Activated T-cell treated with anti-CD3 and anti-CD28 coated beads for 48 hours (primary cell): ENCODE data around the gene GNAS.

ENCODE experiments used
- DNase-seq: peaks from one replicate; pipeline ENCODE4 v3.0.0-alpha.2; 2020; ENCODE audit warnings: low read depth

GNAS gene

GRCh38 chr20:58882704-58883089 lies 30.2 kb downstream of the GNAS start:
- DNase-seq = no peak

GRCh38 chr20:58883241-58883691 lies 30.8 kb downstream of the GNAS start:
- no peak for DNase-seq

DNA sequence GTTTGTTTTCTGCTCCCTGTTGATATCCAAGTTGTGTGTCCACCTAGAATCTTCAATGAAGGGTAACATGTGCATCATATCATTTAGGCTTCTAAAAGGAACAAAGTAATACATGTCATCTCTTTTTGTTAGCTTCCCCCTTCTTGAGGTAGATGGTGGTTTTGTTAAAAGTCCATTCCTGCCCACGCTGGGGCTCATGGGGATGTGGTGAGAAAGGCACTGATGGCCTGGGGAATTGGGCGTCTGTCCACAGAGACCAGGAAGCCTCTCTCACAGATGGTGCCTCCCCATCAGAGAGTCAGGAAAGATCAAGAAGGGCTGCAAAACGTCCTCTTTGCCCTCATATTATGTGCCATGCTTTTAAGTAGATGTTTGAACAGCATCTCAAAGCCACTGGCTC lies 32.5 kb downstream of the GNAS start:
- DNase-seq = no peak

DNA sequence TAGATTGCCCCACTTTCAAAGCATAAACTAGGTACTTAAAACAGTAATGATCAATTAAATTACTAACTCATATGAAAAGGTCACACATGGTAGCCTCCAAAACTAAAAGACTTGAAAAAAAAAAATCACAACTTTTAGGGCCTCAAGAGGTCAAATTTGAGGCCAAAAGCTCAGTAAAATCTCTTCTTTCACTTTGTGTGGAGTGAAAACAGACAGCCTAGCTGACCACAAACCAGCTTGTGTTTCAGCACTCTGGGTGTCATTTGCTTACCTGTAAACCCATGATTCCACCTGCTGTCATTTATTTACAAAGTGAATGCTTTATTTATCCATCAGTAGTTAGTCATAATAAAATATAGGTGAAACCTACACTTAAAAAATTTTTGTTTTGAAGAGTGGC lies 34.0 kb downstream of the GNAS start:
- no peak for DNase-seq

GRCh38 chr20:58888103-58888502 lies 35.6 kb downstream of the GNAS start:
- DNase-seq = no peak

- peak; percentile 73 for DNase-seq
Measured at GRCh38 chr20:58888521-58889333, 36.2 kb downstream of the GNAS start.

- DNase-seq = no peak
Measured at GRCh38 chr20:58889334-58889760, 36.8 kb downstream of the GNAS start.

DNA sequence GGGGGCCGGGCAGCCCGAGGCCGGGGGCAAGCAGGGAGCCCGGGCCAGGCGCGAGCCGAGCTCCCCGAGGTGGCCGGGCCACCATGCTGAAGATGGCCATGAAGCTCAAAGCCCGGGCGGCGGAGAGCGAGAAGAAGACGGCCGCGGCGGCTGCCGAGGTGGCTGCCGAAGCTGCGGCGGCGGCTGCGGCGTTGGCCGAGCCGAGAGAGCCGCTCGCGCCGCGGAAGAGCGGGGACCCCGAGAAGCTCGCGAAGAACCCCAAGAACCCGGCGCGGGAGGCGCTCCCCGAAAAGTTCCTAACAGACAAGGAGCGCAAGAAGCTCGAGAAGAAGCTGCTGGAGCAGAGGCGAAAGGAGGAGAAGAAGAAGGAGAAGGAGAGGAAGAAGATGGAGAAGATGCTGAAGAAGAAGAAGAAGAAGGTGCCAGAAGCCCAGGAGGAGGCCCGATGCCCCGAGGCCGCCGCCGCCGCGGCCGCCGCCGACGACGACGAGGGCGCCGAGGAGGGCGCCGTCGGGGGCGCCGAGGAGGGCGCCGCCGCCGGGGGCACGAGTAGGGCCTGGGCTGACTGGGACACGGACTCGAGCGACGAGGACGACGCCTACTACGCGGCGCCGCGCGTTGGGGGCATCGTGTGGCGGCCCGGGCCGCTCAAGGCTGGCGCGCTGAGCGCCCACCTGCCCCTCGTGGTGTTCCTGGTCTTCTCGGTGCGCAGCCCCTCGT lies 37.4 kb downstream of the GNAS start:
- no peak for DNase-seq

DNA sequence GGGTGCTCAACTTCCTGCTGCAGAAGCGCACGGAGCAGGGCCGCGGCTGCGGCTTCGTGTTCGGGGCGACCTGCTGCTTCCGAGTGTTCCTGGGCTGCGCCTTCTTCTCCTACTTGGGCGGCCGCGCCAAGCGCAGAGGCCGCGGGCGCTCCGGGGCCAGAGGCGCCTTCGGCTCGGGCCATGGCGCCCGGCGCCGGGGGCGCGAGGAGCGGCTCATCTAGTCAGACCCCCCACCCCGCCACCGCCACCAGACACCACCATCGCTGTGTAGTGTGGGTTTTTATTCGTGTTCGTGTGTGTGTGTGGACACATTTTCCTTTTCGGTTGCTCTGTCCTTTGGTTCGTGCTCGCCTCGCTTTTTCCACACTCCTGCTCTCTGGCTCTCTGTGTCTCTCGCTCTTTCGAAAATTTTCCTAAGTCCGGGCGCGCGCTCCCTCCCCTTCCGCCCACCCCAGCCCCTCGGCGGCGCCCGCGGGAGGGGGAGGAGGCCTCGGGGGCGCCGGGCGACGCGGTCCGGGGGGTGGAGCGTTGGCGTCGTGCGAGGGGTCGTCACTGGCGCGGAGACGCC lies 38.1 kb downstream of the GNAS start:
- peak; percentile 66 for DNase-seq

DNA sequence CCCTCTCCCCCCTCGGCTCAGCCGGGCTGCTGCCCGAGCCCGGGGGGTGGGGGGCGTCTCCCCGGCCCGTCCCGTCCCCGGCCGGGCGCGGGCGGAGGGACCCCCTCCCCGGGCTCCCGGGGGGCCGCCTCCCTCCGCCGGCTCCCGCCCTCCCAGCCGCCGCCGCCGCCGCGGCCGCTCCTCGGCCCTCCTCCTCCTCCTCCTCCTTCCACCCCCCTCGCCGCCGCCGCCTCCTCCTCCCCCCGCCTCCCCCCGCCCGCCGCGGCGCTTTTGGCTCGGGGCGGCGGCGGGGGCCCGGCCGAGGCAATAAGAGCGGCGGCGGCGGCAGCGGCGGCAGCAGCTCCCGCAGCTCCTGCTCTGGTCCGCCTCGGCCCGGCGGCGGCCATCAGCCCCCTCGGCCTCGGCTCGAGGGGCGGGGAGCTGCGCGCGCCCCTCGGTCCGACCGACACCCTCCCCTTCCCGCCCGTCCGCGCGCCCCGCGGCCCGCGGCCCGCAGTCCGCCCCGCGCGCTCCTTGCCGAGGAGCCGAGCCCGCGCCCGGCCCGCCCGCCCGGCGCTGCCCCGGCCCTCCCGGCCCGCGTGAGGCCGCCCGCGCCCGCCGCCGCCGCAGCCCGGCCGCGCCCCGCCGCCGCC lies 38.7 kb downstream of the GNAS start:
- peak; percentile 64 for DNase-seq

GRCh38 chr20:58891718-58892140 lies 39.2 kb downstream of the GNAS start:
- no peak for DNase-seq

GRCh38 chr20:58892141-58892931 lies 39.8 kb downstream of the GNAS start:
- peak; percentile 77 for DNase-seq

DNA sequence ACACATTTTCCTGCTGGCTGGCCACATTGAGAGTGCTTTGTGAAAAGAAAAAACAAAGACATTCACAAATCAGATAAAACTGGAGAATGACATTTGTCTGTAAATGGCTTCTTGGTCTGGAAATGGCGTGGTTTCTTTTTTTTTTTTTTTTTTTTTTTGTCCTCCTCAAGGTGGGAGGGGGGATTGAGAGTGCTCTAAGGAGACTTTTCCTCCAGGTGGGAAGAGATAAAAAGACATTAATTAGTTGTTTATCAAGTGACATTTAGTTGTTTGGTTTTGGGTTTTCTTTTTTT lies 40.4 kb downstream of the GNAS start:
- no peak for DNase-seq

DNA sequence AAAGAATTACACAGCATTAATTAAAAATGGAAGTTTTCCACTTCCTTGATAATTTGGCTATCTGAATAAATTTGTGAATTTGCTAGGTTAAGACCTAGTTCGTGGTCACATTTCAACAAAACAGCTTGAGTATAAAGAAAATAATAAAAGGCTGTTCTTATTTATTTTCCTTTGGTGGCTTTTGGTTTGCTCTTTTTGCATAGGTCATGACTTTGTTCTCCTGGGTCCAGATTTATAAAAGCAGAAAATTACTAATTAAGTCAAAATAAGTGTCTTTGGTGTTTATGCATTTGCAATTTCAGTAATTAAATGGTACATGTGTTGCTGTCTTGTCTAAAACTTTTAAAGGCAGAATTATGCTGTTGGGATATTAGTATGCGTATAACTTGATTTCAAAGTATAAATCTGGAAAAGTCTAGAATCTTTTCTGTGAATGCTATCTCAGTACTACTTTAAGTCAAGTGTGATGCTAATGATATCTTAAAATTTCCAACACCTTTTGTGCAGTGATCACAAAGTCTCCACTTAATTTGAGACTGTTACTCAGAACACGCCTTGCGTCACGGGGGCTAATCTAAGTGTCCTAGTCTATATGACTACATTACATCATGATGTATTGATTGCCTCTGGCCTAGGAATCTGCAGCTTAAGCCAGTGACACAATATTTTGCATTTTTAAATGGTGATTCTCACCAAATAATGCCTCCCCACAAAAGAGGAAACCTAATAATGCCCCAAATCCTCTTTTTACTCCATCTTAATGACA lies 41.0 kb downstream of the GNAS start:
- no peak for DNase-seq

GRCh38 chr20:58894652-58895447 lies 42.3 kb downstream of the GNAS start:
- no peak for DNase-seq

DNA sequence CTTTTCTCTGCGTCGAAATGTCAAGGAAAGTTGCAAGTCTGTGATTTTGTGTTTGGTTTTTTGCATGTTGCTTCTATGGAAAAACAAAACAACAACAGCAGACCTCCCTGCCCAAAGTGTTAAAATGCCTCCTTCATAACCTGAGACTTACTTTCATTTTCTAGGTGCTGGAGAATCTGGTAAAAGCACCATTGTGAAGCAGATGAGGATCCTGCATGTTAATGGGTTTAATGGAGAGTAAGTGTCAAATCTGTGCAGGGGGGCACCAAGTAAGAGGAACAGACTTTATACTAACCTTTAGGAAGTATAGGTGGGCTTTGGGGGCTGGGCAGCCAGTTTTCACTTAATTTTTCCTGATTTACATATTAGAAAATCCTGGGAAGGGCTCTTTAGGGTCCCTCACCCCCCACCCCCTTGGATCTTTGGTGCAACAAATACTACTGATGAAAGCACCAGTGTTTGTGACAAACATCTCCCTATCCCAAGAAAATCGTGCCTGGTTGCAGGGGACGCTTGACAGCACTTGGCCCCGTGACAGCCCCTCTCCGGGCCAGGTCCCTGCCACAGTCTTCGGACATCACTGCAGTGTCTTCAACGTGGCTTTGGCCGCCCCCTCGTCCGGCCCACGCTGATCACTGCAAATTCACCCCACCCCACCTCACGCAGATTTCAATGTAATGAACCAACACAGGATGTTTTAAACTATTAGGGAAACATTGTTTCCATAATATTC lies 43.1 kb downstream of the GNAS start:
- DNase-seq = no peak

DNA sequence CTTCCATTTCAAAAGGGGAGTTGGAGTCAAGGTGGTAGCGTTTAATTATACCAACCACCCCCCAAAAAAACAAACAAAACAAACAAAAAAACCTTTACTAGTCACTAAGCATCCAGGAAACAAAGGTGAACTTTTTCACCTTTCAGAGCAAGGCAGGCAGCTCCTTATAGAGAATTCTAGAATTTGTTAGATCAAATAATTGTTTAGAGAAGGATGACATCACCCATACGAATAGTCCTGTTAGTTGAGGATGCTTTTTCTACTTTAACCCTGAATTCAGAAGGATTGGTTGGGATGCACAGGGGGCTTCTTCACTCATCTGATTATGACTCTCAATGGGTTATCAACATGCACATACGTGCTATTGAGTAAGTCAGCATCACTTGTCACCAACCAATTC lies 44.3 kb downstream of the GNAS start:
- DNase-seq = no peak

DNA sequence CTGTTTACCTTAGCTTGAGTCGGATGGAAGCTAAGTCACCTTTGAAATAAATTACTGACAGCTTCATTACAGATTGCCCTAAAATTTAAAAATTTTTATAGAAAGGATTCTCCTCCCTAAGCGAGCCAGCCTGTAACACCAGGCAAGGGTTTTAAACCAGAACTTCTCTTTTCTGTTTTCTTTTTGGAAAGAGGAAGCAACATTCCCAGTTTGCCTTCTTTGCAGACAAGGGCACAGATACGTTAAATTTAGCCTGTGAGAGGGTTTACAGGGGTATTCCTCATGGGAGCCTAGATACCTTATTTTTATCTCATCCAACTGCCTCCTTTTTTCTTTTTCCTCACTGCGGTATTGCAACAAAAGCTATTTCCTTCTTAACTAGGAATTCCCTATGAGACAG lies 45.0 kb downstream of the GNAS start:
- DNase-seq = no peak

GRCh38 chr20:58898629-58899408 lies 46.3 kb downstream of the GNAS start:
- no peak for DNase-seq
